Measurements from ENCODE around the gene CLIC1. TPM values are rescaled to one million over a fixed set of nuclear protein-coding genes. Genes with fewer than 3 reads are reported as not detected.

The CLIC1 gene
- total and polyA plus RNA-seq, 12 donors: 51.1 to 400 (median 87.9) TPM

DNA sequence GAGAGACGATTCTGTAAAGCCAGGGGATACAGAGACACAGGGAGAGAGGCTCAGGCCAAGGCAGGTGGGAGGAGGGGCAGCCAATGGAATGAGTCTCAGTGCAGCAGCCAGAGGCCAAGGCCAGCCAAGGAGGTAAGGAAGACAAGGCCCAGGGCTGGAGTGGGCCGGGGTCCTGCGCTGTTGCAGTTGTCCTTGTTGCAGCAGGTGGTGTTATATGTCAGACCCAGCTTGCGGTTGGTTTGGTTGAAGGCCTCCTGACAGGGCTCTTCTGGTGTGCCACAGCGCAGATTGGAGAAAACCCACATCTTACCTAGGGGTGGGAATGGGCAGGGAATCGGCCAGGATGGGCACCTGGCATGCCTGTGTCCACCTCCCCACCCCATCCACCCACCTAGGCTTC is 17.3 kb downstream of the CLIC1 start:
- WGBS, 2 donors: 85 to 92% methylated on average over 6 of the region's 6 CpGs
- H3K27me3 ChIP-seq: no peaks in the 10 kb centered on the region

DNA sequence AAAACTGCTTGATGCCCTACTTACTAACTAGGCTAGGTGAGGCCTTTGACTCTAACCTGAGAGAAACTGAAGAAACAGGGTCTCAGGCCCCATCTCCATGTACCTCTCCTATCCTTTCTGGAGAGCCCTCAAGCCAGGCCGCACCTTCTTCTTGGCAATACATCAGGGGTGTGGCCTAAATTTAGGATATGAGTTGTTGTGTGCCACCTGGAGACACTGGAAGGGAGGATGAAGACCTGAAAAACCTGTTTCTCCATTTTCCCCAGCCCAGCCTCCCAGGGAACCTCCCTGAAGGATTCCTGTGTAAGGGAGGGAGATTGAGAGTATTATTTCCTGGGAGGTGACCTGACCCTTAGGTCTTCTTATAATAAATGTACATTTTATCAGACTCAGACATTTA is 18.1 kb downstream of the CLIC1 start:
- DNase-seq: no peak
- no peaks in the 10 kb centered on the region for H3K9me3 ChIP-seq
- H3K27me3 ChIP-seq: no peaks in the 10 kb centered on the region
- no peak overlapping the region for H3K27ac ChIP-seq
- TF ChIP-seq, protein P1, sequence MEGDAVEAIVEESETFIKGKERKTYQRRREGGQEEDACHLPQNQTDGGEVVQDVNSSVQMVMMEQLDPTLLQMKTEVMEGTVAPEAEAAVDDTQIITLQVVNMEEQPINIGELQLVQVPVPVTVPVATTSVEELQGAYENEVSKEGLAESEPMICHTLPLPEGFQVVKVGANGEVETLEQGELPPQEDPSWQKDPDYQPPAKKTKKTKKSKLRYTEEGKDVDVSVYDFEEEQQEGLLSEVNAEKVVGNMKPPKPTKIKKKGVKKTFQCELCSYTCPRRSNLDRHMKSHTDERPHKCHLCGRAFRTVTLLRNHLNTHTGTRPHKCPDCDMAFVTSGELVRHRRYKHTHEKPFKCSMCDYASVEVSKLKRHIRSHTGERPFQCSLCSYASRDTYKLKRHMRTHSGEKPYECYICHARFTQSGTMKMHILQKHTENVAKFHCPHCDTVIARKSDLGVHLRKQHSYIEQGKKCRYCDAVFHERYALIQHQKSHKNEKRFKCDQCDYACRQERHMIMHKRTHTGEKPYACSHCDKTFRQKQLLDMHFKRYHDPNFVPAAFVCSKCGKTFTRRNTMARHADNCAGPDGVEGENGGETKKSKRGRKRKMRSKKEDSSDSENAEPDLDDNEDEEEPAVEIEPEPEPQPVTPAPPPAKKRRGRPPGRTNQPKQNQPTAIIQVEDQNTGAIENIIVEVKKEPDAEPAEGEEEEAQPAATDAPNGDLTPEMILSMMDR (IDR thresholded peaks at IDR 0.05): no peak
- no peak overlapping the region for H3K4me3 ChIP-seq
- no peaks in the 10 kb centered on the region for H3K4me1 ChIP-seq
- 88 to 94% methylated on average over 1 of the region's 1 CpG for WGBS, 2 donors
- intact Hi-C loops (cut with DNase I): no loop called here
- no peaks in the 10 kb centered on the region for H3K36me3 ChIP-seq
- ATAC-seq: no peak

More for the DNA sequence above, 17.3 kb downstream of the CLIC1 start:
- DNase-seq (no peak), ATAC-seq (no peak)
- no peak overlapping the region for H3K27ac ChIP-seq
- no peak overlapping the region for H3K4me3 ChIP-seq
- H3K36me3 ChIP-seq: no peaks in the 10 kb centered on the region
- H3K4me1 ChIP-seq: peaks cover 0 to 6% (median 0%) of the 10 kb centered on the region in 9 donors
- intact Hi-C loops (cut with DNase I): no loop called here
- no peaks in the 10 kb centered on the region for H3K9me3 ChIP-seq
- TF ChIP-seq, protein P1 (IDR thresholded peaks at IDR 0.05): no peak

DNA sequence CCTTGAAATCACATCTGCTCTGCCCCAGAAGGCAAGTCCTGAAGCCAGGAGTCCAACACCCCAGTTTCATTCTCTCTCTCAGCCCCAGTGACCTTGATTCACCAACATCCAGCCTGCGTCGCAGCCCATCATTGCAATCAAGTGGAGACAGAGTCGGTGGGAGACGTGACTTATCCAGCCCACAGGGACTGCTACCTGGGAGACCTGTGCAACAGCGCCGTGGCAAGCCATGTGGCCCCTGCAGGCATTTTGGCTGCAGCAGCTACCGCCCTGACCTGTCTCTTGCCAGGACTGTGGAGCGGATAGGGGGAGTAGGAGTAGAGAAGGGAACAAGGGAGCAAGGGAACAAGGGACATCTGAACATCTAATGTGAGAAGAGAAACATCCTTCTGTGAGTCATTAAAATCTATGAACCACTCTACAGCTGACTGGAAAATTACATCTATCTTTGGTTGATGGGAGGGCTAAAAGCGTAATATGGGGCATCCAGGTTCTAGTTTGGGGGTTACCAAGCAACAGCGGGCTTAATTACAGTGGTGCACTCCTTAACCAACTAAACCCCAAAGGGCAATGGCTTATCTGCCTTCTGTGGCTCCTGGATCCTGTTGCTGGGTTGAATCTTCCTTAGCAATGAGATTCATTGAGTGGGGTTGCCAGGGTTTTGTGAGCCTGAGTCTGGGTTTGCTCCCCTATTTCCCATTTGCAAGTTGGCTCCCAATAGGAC is 18.7 kb downstream of the CLIC1 start:
- Histone ChIP-seq H3K27me3 (no peaks in the 10 kb centered on the region), H3K4me1 (no peaks in the 10 kb centered on the region), H3K9me3 (no peaks in the 10 kb centered on the region), H3K36me3 (no peaks in the 10 kb centered on the region), H3K27ac (no peak overlapping the region), H3K4me3 (no peak overlapping the region)
- DNase-seq (no peak), ATAC-seq (no peak)
- intact Hi-C loops (cut with DNase I): no loop called here
- WGBS, 2 donors: 67 to 70% methylated on average over 10 of the region's 10 CpGs
- TF ChIP-seq, protein P1 (IDR thresholded peaks at IDR 0.05): no peak

DNA sequence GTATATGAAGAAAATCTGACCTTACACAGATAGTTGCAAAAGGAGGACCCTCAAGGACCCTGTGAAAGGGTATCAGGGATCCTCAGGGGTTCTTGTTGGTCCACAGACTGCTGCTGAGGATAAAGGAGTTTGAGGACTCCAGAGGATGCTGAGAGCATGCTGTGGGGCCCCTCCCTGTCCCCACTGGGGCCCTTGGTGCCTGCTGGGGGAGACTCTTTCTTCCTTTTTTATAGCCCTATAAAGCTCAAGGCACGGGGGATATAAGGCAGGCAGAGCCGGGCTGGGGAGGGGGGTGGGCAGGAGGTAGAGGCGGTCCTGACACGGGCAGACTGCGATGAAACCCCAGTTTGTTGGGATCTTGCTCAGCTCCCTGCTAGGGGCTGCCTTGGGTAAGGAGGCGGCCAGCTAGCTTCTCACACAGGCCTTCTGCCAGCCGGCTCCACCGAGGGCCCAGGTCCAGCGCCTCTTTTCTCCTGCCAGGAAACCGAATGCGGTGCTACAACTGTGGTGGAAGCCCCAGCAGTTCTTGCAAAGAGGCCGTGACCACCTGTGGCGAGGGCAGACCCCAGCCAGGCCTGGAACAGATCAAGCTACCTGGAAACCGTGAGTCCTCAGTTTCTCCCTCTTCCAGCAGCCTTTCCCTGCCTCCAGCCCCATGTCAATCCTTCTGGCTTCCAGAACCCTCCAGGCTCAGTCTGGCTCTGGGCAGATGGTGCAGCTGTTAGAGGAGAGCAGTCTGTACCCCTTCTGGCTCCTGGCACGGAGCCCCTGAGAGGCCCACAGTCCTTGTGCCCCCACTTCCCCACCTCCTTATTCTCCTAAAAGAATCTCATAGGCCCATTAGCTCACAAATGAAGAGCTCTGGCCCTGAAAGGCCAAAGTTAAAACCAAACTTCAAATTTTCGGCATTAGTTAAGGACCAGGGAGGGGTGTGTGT is 21.0 kb downstream of the CLIC1 start, which contains the start of gene LY6G6D:
Gene LY6G6D (plus strand): TSS at position 327 of the 937 bp plus-strand sequence. CDS start 8 bp downstream, at position 335.
- H3K9me3 ChIP-seq: no peaks in the 10 kb centered on the region
- intact Hi-C loops (cut with DNase I): no loop called here
- H3K4me3 ChIP-seq: no peak within 1 kb of the TSS
- H3K36me3 ChIP-seq: no peaks in the 10 kb centered on the region
- WGBS, 2 donors: 73 to 80% methylated on average over 16 of the region's 16 CpGs
- TF ChIP-seq, protein P1 (IDR thresholded peaks at IDR 0.05): no peak
- ATAC-seq: no peak
- no peak within 1 kb of the TSS for H3K27ac ChIP-seq
- H3K27me3 ChIP-seq: no peaks in the 10 kb centered on the region
- no peak for DNase-seq
- peaks cover 0 to 10% (median 0%) of the 10 kb centered on the region in 9 donors for H3K4me1 ChIP-seq

All from heart right ventricle (tissue), 16 donors.